Measurements from ENCODE around the gene MYH10. TPM values are rescaled to one million over a fixed set of nuclear protein-coding genes. Genes with fewer than 3 reads are reported as not detected.

The MYH10 gene
- total and polyA plus RNA-seq, 4 donors, result 9.1 to 79.1 (median 25.9) TPM

- no peaks in the 10 kb centered on the region for H3K9me3 ChIP-seq (ENCODE audit: control insufficient read depth in 4 of 4, low read length in 3 of 4)
- no peaks in the 10 kb centered on the region for H3K4me1 ChIP-seq (ENCODE audit: control insufficient read depth in 4 of 4, insufficient read depth in 4 of 4, low read length in 3 of 4)
- no peak overlapping the region for H3K9ac ChIP-seq (ENCODE audit: low read depth in 1 of 2, low read length in 2 of 2)
- no peaks in the 10 kb centered on the region for H3K36me3 ChIP-seq (ENCODE audit: control insufficient read depth in 4 of 4, insufficient read depth in 3 of 4, low read depth in 1 of 4, low read length in 3 of 4)
- no peak for DNase-seq (ENCODE audit: low spot score)
- TF ChIP-seq NR2F2 (IDR thresholded peaks at IDR 0.05) (no peak), HNF4A (conservative IDR thresholded peaks at IDR 0.05) (no peak), FOXA1 (IDR thresholded peaks at IDR 0.05) (no peak), YY1 (IDR thresholded peaks at IDR 0.05) (no peak), SP1 (IDR thresholded peaks at IDR 0.05) (no peak), RAD21 (IDR thresholded peaks at IDR 0.05) (peak; percentile 25 to 59), RXRA (IDR thresholded peaks at IDR 0.05) (no peak), HNF4G (IDR thresholded peaks at IDR 0.05) (no peak)
- H3K27me3 ChIP-seq (ENCODE audit: control insufficient read depth in 4 of 4, insufficient read depth in 4 of 4, low read length in 3 of 4), result no peaks in the 10 kb centered on the region
- H3K4me3 ChIP-seq (ENCODE audit: low read depth in 1 of 3, low read length in 3 of 3), result no peak overlapping the region
- WGBS, result 44% methylated on average over 4 of the region's 4 CpGs
- no peak overlapping the region for H3K27ac ChIP-seq (ENCODE audit: low read depth in 1 of 2, low read length in 2 of 2)
Observed at GRCh38 chr17:8651013-8651412, 20.5 kb upstream of the MYH10 start.

- 85% methylated on average over 1 of the region's 1 CpG for WGBS
- H3K4me1 ChIP-seq (ENCODE audit: control insufficient read depth in 4 of 4, insufficient read depth in 4 of 4, low read length in 3 of 4), result no peaks in the 10 kb centered on the region
- TF ChIP-seq JUND (IDR thresholded peaks at IDR 0.05) (no peak), GABPA (IDR thresholded peaks at IDR 0.05 in 1 of 2, conservative IDR thresholded peaks at IDR 0.05 in 1 of 2) (no peak), REST (IDR thresholded peaks at IDR 0.05) (no peak)
- H3K9ac ChIP-seq (ENCODE audit: low read depth in 1 of 2, low read length in 2 of 2), result no peak overlapping the region
- no peak for DNase-seq (ENCODE audit: low spot score)
- no peak overlapping the region for H3K4me3 ChIP-seq (ENCODE audit: low read depth in 1 of 3, low read length in 3 of 3)
- H3K27ac ChIP-seq (ENCODE audit: low read depth in 1 of 2, low read length in 2 of 2), result no peak overlapping the region
- no peaks in the 10 kb centered on the region for H3K36me3 ChIP-seq (ENCODE audit: control insufficient read depth in 4 of 4, insufficient read depth in 3 of 4, low read depth in 1 of 4, low read length in 3 of 4)
- H3K9me3 ChIP-seq (ENCODE audit: control insufficient read depth in 4 of 4, low read length in 3 of 4), result no peaks in the 10 kb centered on the region
- no peaks in the 10 kb centered on the region for H3K27me3 ChIP-seq (ENCODE audit: control insufficient read depth in 4 of 4, insufficient read depth in 4 of 4, low read length in 3 of 4)
Observed at GRCh38 chr17:8650119-8650499, 19.6 kb upstream of the MYH10 start.

DNA sequence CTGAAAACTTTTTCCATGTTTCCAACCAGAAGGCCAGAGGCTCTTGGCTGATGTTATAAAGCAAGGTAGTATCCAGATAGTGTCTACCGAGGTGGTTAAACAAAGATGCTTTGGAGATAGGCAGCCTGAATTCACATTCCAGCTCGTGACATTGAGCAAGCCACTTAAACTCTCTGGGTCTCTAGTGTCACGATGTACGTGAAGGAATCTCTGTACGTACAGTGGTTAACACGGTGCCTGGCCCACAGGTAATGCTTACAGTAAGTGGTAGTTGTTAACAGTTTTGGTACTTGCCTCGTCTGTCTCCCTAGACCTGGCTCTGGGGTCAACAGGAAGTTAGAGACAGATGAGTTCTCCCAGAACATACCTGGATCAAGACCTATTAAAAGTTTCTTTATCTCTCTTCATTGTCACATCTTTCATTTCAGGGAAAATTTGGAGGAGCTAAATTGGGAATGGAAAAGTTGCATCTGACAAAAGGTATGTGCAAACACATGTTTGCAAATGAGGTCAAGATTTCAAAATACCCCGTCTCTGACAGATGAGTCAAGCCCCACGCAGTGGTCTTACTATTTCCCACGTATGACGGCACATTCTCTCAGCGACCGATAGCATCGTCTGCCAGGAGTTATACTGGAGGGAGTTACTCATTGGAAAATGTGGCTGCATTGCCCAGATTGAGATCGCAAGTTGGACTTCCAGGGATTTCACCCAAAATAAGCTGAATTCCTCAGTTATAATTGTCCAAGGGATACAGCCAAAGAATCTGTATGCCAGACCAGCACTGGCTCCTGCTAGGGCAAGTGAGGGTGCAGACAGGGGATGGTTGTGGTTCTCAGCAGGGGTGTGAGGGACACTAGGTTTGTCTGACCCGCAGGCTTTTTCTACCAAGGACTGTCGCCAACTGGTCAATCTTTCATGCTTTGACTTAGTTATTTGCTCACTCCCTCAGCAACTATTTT, 18.9 kb upstream of the MYH10 start:
- TF ChIP-seq NR2F2 (IDR thresholded peaks at IDR 0.05), result no peak
- TF ChIP-seq, protein P1, sequence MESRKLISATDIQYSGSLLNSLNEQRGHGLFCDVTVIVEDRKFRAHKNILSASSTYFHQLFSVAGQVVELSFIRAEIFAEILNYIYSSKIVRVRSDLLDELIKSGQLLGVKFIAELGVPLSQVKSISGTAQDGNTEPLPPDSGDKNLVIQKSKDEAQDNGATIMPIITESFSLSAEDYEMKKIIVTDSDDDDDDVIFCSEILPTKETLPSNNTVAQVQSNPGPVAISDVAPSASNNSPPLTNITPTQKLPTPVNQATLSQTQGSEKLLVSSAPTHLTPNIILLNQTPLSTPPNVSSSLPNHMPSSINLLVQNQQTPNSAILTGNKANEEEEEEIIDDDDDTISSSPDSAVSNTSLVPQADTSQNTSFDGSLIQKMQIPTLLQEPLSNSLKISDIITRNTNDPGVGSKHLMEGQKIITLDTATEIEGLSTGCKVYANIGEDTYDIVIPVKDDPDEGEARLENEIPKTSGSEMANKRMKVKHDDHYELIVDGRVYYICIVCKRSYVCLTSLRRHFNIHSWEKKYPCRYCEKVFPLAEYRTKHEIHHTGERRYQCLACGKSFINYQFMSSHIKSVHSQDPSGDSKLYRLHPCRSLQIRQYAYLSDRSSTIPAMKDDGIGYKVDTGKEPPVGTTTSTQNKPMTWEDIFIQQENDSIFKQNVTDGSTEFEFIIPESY (IDR thresholded peaks at IDR 0.05), result no peak
- TF ChIP-seq HNF4G (IDR thresholded peaks at IDR 0.05), result no peak
- no peak for TF ChIP-seq RXRA (IDR thresholded peaks at IDR 0.05)
- TF ChIP-seq, protein P2, sequence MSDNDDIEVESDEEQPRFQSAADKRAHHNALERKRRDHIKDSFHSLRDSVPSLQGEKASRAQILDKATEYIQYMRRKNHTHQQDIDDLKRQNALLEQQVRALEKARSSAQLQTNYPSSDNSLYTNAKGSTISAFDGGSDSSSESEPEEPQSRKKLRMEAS (IDR thresholded peaks at IDR 0.05), result no peak
- TF ChIP-seq, protein P3, sequence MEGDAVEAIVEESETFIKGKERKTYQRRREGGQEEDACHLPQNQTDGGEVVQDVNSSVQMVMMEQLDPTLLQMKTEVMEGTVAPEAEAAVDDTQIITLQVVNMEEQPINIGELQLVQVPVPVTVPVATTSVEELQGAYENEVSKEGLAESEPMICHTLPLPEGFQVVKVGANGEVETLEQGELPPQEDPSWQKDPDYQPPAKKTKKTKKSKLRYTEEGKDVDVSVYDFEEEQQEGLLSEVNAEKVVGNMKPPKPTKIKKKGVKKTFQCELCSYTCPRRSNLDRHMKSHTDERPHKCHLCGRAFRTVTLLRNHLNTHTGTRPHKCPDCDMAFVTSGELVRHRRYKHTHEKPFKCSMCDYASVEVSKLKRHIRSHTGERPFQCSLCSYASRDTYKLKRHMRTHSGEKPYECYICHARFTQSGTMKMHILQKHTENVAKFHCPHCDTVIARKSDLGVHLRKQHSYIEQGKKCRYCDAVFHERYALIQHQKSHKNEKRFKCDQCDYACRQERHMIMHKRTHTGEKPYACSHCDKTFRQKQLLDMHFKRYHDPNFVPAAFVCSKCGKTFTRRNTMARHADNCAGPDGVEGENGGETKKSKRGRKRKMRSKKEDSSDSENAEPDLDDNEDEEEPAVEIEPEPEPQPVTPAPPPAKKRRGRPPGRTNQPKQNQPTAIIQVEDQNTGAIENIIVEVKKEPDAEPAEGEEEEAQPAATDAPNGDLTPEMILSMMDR (IDR thresholded peaks at IDR 0.05; ENCODE audit: low read depth, low read length, missing input control), result no peak
- no peak for TF ChIP-seq FOXA1 (IDR thresholded peaks at IDR 0.05)
- TF ChIP-seq, protein P4, sequence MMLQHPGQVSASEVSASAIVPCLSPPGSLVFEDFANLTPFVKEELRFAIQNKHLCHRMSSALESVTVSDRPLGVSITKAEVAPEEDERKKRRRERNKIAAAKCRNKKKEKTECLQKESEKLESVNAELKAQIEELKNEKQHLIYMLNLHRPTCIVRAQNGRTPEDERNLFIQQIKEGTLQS (IDR thresholded peaks at IDR 0.05), result no peak
- no peak for TF ChIP-seq JUND (IDR thresholded peaks at IDR 0.05)
- 81% methylated on average over 17 of the region's 17 CpGs for WGBS
- H3K27ac ChIP-seq (ENCODE audit: low read depth in 1 of 2, low read length in 2 of 2), result no peak overlapping the region
- H3K4me3 ChIP-seq (ENCODE audit: low read depth in 1 of 3, low read length in 3 of 3), result no peak overlapping the region
- H3K9me3 ChIP-seq (ENCODE audit: control insufficient read depth in 4 of 4, low read length in 3 of 4), result no peaks in the 10 kb centered on the region
- H3K36me3 ChIP-seq (ENCODE audit: control insufficient read depth in 4 of 4, insufficient read depth in 3 of 4, low read depth in 1 of 4, low read length in 3 of 4), result no peaks in the 10 kb centered on the region
- H3K27me3 ChIP-seq (ENCODE audit: control insufficient read depth in 4 of 4, insufficient read depth in 4 of 4, low read length in 3 of 4), result no peaks in the 10 kb centered on the region
- no peak overlapping the region for H3K9ac ChIP-seq (ENCODE audit: low read depth in 1 of 2, low read length in 2 of 2)
- DNase-seq (ENCODE audit: low spot score), result no peak
- no peaks in the 10 kb centered on the region for H3K4me1 ChIP-seq (ENCODE audit: control insufficient read depth in 4 of 4, insufficient read depth in 4 of 4, low read length in 3 of 4)

Measured in liver (tissue), 9 donors.